COLO829 (cell line): ENCODE data around the gene LDLRAD3.
"Not testable (repeated sequence)": the region's sequence is repeated elsewhere in the genome, so short reads cannot be mapped to it uniquely, and the experiment has no call there.

Experiments used
- DNase-seq: peaks from one replicate; pipeline ENCODE4 v3.0.0; 2012; ENCODE audit warnings: low spot score

The LDLRAD3 gene

GRCh38 chr11:35995681-35996271 is 51.9 kb downstream of the LDLRAD3 start:
- no peak for DNase-seq

- DNase-seq = no peak
Observed at GRCh38 chr11:35997902-35998520, 54.1 kb downstream of the LDLRAD3 start.

GRCh38 chr11:35998634-35999033 is 54.8 kb downstream of the LDLRAD3 start:
- no peak for DNase-seq

- no peak for DNase-seq
Observed at GRCh38 chr11:36000616-36001190, 56.8 kb downstream of the LDLRAD3 start.

GRCh38 chr11:36002196-36002595 is 58.3 kb downstream of the LDLRAD3 start:
- peak; percentile 79 for DNase-seq

- no peak for DNase-seq
Observed at GRCh38 chr11:36002796-36003195, 58.9 kb downstream of the LDLRAD3 start.

- no peak for DNase-seq
Observed at GRCh38 chr11:36006556-36006955, 62.7 kb downstream of the LDLRAD3 start.

- DNase-seq = no peak
Observed at GRCh38 chr11:36007127-36007655, 63.3 kb downstream of the LDLRAD3 start.

GRCh38 chr11:36008584-36008983 is 64.7 kb downstream of the LDLRAD3 start:
- DNase-seq = peak; percentile 92

GRCh38 chr11:36009473-36009872 is 65.6 kb downstream of the LDLRAD3 start:
- DNase-seq = peak; percentile 76

- no peak for DNase-seq
Observed at GRCh38 chr11:36010010-36010740, 66.3 kb downstream of the LDLRAD3 start.

GRCh38 chr11:36011574-36011973 is 67.7 kb downstream of the LDLRAD3 start:
- no peak for DNase-seq

GRCh38 chr11:36012455-36012854 is 68.6 kb downstream of the LDLRAD3 start:
- peak; percentile 93 for DNase-seq

GRCh38 chr11:36012979-36013378 is 69.1 kb downstream of the LDLRAD3 start:
- peak; percentile 59 for DNase-seq

GRCh38 chr11:36013446-36013845 is 69.6 kb downstream of the LDLRAD3 start:
- DNase-seq = not testable (repeated sequence)

GRCh38 chr11:36013950-36014897 is 70.4 kb downstream of the LDLRAD3 start:
- no peak for DNase-seq

GRCh38 chr11:36014898-36015665 is 71.2 kb downstream of the LDLRAD3 start:
- no peak for DNase-seq

- DNase-seq = no peak
Observed at GRCh38 chr11:36015799-36016198, 71.9 kb downstream of the LDLRAD3 start.

GRCh38 chr11:36016263-36016662 is 72.4 kb downstream of the LDLRAD3 start:
- peak; percentile 30 for DNase-seq

- no peak for DNase-seq
Observed at GRCh38 chr11:36016709-36017108, 72.8 kb downstream of the LDLRAD3 start.
